Activated CD8-positive, alpha-beta memory T cell treated with anti-CD3 and anti-CD28 coated beads for 36 hours (primary cell): ENCODE results near the gene PAXIP1. TPM values are rescaled to one million over a fixed set of nuclear protein-coding genes. Genes with fewer than 3 reads are reported as not detected.

Source experiments
- CTCF ChIA-PET: fragments of 350-600 bp; sonication (Branson Sonifier 250); formaldehyde crosslinking; loops from one replicate; lab custom pipeline; 2021; ENCODE audit warnings: antibody characterized with exemption; lab: Charles Lee
- POLR2A ChIA-PET: fragments of 350-600 bp; sonication (Branson Sonifier 250); formaldehyde crosslinking; loops from one replicate; lab custom pipeline; 2021; ENCODE audit warnings: antibody characterized with exemption; lab: Charles Lee
- total RNA-seq, 2 experiments: library from RNA; stranded (reverse); gene quantifications; one replicate each; pipeline ENCODE4 v1.2.3, GENCODE V29; 2021

PAXIP1 gene
- total RNA-seq, 2 experiments from 2014 or later, result 28.4 to 30.4 TPM

DNA sequence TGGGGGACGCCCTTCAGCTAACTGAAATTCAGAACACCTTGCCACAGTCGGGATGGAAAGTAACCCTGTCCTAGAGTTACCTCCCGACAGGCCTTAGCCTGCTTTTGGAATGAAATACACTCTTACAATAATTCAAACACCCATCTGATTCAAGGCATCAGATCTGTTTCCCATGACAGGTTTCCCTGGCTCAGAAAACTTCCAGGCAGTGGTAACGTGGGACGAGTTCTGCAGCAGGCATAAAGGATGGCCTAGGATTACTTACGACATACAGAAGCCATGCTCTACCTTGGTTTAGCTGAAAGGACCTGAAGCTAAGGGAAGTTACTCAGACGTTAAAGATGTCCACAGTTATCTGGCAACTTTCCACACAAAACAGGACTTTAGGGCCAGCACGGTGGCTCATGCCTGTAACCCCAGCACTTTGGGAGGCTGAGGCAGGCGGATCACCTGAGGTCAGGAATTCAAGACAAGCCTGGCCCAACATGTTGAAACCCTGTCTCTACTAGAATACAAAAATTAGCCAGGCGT is 5.0 kb downstream of the PAXIP1 start:
- ChIA-PET POLR2A (no interaction called here), CTCF (no interaction called here)

DNA sequence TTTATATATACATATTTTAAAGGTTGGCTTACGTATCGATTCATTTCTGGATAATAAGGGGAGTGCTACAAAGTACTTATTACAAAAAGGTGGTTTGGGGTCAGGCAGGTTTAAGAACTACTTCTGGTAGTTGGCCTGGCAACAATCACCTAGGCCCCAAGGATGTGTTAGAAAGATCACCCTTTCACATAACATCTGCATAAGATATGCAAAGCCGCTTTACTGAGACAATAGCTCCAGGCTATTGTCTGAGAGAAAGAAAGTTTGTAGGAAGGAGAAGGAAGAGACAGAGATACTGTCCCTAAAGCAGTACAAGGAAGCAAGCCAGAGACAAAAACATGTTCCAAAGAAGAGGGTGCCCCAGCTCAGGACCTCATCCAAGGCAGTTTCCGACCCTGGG is 6.2 kb downstream of the PAXIP1 start:
- CTCF ChIA-PET, result no interaction called here
- POLR2A ChIA-PET, result no interaction called here

DNA sequence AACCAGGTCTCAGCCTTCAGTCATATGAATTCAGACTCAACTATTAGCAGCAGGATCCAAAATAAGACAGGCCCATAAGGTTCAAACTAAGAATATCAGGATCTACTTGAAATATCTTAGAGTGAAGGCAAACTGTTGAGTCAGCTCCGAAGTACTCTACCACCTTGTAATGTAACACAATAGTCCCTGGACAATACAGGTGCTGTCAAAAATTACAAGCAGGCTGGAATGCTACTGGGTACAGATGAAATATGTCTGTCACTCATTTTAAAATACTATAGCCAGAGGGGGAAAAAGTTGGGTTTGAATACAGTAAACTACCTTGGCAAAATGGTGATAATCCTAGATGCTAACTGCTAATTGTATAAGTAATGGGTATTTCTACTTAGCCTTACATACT is 6.8 kb downstream of the PAXIP1 start:
- POLR2A ChIA-PET, result no interaction called here

GRCh38 chr7:154994996-154995395 is 7.9 kb downstream of the PAXIP1 start:
- POLR2A ChIA-PET, result no interaction called here

More for the DNA sequence above, 6.8 kb downstream of the PAXIP1 start:
- CTCF ChIA-PET, result no interaction called here

DNA sequence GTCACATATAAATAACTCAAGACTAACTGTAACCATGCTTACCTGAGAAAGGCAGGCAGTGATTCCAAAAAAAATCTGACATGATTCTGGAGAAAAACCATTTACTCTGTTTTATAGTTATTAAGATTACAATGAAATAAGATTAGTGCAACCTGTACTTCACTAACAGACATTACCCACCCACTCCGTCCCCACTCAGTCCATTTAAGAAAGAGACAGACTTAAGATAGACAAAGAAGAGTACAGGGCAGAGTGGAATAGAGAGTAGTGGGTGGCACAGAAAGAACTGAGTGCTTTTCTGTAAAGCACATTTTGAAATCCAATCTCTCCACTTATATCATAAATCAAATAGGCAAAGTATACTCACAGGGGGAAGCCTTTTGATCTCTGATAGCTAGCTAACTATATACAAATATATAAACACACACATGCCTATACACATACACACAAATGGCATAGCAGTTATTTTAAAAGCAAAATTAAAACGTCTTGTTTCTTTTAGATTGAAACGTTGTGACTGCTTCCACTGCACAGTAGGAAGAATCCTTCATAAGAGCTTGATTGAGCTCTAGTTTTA is 11.9 kb downstream of the PAXIP1 start:
- POLR2A ChIA-PET, result no interaction called here
- CTCF ChIA-PET, result no interaction called here

More at GRCh38 chr7:154994996-154995395, 7.9 kb downstream of the PAXIP1 start:
- CTCF ChIA-PET, result no interaction called here

DNA sequence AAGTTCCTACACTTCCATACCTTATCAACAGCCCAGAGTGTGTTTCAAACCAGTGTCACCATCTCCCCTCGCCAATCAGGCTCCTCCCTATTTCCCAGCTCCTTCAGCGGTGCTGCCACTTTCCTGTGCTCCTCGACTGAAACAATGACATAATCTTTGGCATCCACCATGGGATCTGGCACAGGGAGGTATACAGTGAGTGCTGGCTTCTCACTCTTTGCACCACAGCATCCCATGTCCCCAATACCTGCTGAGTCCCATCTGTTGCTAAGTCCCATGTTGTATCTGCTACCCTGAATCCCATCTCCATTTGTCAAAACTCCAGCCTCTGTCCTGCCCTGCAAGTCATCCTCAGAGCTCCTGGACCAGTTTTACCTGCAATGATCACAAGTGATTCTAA is 15.4 kb downstream of the PAXIP1 start:
- ChIA-PET POLR2A (no interaction called here), CTCF (interaction anchor here (0.8 kb wide), 1 partner anchor 35 kb away, joined by 3 read pairs; no protein-coding TSS in a partner anchor)

DNA sequence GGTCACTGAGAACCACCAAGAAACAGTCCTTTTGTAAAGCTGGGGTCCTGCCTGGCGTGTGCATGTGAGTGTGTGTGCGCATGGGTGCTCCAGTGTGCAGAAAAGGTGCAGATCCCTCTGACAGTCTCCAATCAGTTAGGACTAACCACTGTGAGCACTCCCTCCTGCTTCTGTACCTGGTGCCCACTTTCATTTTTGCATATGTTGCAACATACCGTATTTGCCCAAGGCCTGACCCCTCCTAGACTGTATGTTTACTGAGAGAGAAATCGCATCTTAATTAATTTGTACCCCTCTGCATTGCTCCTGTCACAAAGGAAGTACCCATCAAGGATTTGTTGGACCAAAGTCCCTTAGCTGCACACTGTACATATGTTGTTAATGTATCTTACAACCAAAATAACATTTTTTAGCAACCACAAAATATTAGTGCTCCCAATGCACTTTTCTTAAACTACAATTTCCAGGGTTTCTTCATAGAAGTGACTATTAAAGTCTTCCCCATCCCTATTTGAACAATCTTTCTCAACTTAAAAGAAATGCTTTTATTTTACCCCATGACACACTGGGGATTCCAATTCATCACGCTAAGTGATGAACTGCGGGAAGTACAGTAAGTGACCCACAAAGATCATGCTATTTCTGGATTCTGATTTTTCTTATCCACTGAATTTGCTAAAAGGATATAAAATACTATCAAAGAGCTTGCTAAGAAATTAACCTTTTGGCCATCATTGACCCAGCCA is 16.6 kb downstream of the PAXIP1 start:
- ChIA-PET POLR2A (no interaction called here), CTCF (no interaction called here)

DNA sequence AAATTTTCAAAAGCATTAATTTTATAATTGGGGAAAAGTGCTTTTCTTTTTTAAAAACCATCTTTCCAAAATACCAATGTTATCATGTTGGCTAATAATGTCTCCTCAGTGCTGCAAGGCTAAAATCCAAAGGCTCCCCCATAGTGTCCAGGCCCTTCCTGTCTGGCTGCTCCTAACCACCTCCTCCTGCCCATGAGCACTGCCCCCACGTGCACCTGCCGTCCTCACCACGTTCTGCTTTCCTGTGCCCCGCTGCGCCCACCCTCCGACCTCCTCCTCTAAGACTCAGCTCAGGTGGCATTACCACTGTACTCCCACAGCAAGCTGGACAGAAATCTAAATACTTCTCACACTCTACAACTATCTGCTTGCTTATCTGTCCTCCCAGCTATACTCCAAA is 17.7 kb downstream of the PAXIP1 start:
- ChIA-PET POLR2A (no interaction called here), CTCF (no interaction called here)

GRCh38 chr7:154984601-154985188 is 18.2 kb downstream of the PAXIP1 start:
- ChIA-PET CTCF (no interaction called here), POLR2A (no interaction called here)

GRCh38 chr7:154978017-154978416 is 24.9 kb downstream of the PAXIP1 start:
- ChIA-PET POLR2A (interaction anchor here (0.6 kb wide), 1 partner anchor 306 kb away, joined by 3 read pairs; no protein-coding TSS in a partner anchor), CTCF (no interaction called here)

DNA sequence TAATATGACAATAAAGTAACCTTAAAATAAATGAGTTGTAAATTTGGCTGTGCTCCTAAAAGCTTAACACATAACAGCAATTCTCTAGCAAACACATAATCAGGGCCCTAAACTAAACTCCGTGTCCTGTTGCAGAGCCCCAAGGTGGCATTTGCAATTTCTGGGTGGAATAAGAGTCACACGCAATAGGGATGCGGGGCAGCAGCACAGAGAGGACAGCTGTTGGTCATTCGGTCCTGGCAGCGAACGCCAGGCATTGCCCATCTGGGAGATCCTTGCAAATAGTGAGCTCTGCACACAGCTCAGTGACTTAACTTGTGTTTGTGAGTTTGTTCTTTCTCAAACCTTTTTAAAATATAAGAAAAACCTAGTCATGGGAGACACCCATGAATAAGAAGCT is 25.7 kb downstream of the PAXIP1 start:
- POLR2A ChIA-PET, result no interaction called here

DNA sequence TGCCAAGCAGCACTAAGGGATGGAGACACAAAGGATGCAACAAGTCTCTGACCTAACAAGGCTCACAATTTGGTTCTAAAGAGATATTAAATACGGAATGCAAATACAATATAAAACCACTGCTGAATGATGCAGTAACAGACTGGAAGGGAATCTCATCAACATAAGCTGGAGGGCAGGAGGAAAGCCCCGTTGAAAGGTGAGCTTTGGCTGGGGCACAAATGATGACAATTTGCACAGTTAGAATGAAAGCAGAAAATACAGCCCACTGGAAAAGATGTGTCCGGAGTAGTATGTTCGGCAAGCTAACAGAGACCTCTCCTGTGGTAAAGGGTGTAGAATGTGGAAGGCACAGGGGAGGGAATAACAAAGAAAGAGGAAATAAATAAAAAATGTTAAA is 26.1 kb downstream of the PAXIP1 start:
- CTCF ChIA-PET, result no interaction called here
- POLR2A ChIA-PET, result no interaction called here

More for the DNA sequence above, 25.7 kb downstream of the PAXIP1 start:
- CTCF ChIA-PET, result no interaction called here

DNA sequence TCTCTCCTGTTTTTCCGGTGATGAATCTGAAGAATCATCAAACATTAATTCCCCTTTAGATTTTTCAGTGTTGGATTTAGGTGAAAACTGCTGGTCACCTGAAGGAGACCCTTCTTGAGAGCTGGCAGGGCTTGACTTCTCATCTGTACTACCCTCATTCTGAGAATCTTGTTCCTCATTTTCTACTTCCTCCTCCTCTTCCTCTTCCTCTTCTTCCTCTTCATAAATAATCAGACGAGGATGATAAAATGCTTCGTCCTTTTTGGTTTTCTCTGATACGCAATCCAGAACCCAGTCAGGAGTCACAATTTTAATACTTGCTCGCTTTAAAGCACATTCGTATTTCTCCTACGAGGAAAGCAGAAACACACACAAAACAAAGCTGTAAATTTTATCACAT is 26.9 kb downstream of the PAXIP1 start:
- ChIA-PET POLR2A (no interaction called here), CTCF (no interaction called here)

- ChIA-PET POLR2A (no interaction called here), CTCF (no interaction called here)
Measured at GRCh38 chr7:154973381-154973780, 29.5 kb downstream of the PAXIP1 start.

DNA sequence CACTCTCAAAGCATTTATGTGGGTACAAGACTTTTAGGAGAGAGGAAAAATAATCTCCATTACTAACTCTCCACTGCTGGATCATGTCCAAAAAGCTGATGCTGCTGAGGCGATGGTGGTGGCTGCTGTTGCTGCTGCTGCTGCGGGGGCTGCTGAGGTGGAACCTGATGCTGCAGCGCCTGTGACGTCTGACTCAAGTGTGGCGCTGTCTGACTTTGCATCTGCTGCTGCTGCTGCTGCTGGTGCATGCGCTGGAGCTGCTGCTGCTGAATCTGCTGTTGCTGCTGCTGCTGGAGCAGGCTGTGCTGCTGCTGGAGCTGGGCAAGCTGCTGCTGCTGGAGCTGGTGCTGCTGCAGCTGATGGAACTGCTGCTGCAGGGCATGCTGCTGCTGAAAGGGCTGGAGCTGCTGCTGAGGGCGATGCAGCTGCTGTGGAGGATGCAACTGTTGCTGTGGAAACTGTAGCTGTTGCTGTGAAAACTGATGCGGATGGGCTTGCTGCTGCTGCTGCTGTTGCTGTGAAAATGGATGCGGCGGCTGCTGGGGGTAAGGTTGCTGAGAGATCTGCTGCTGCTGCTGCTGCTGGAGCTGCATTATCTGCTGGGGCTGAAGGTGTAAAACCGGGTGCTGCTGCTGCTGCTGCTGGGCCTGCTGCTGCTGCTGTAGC is 34.5 kb downstream of the PAXIP1 start:
- CTCF ChIA-PET, result interaction anchor here (0.8 to 1.0 kb wide), 2 partner anchors 39 to 41 kb away, joined by 3 read pairs; no protein-coding TSS in a partner anchor
- POLR2A ChIA-PET, result no interaction called here

DNA sequence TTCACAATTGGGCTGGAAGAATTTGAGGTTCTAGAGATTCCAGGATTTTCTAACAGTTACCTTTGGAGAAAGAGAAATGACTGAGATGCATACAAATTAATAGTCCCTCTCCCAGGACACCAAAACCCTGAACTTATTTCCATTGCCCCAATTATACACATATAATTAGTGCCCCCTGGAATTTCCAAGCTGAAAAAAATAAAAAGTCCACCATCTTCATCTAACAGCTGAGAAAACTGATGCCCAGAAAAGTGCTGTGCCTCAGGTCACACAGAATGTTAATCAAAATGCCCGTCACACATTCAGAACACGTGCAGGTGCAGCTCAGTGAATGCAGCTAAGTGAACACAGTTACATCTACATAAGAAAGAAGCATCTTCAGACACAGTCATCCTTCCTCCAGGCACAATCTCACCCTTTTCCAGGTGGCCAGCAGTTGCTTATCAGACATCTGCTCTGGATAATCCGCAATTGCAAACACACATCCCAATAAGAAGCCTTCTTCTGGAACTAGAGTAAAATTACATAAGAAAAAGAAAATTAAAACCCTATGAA is 35.4 kb downstream of the PAXIP1 start:
- CTCF ChIA-PET, result interaction anchor here (1.0 kb wide), 1 partner anchor 40 kb away, joined by 3 read pairs; no protein-coding TSS in a partner anchor

DNA sequence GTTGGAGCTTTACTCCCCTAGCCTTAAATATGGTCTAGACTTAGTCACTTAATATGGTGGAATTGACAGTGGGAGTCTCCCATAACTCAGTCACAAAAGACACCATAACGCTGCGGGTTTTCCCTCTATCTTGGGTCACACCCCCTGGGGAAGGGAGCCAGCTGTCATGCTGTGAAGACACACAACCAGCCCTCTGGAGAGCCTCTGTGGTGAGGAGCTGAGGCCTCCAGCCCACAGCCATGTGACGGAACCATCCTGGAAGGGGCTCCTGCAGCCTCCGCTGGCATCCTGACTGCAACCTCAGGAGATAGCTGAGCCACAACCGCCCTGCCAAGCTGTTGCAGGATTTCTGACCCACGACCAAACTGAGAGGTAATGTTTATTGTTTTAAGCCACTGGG is 37.9 kb downstream of the PAXIP1 start:
- CTCF ChIA-PET, result no interaction called here
- POLR2A ChIA-PET, result no interaction called here

More for the DNA sequence above, 35.4 kb downstream of the PAXIP1 start:
- POLR2A ChIA-PET, result no interaction called here

DNA sequence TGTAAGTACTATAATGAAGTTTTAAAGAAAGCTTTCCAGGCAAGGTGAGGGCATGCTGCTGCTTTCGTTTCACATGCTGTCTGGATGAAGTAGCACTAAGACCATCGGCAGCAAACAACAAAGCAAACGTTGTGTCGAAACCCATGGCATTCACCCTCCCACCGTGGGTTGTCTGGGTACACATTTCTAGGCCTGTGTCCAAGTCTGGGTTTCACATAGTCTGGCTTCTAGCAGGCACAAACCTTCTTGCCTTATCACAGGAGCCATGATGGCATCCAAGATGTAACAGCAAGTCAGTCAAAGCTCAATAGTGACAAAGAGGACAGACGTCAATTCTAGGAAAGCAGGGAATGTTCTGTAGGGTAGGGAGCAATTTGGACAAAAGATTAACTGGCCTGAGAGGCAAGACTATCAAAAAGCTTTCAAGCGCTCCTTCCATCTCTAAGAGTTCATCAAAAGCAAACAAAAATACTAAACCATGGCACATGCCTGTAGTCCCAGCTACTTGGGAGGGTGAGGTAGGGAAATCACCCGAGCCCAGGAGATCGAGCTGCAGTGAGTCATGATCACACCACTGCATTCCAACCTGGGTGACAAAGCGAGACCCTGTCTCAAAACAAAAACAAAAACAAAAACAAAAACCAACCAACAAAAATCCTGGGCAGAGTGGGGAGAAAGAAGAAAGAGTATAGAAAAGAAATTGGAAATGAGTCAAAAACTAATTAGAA is 42.7 kb downstream of the PAXIP1 start:
- CTCF ChIA-PET, result no interaction called here
- POLR2A ChIA-PET, result no interaction called here

- ChIA-PET POLR2A (no interaction called here), CTCF (interaction anchor here (1.2 kb wide), 1 partner anchor 29 kb away, joined by 3 read pairs; no protein-coding TSS in a partner anchor)
Measured at GRCh38 chr7:154956427-154956826, 46.5 kb downstream of the PAXIP1 start.
